Progenitor cell of endocrine pancreas (in vitro differentiated cells): Measurements from ENCODE around the gene LRIG1. TPM values are rescaled to one million over a fixed set of nuclear protein-coding genes. Genes with fewer than 3 reads are reported as not detected.

Experiments
- DNase-seq: peaks from one replicate; pipeline ENCODE4 v3.0.0; 2021; ENCODE audit warnings: low spot score; ENCODE audit not compliant: unreplicated experiment
- H3K27ac Mint-ChIP-seq: 2 replicates; pipeline ENCODE4 v1.8.0; 2021; ENCODE audit warnings: mild to moderate bottlenecking, moderate library complexity, mixed read lengths
- H3K27me3 Mint-ChIP-seq: 2 replicates; pipeline ENCODE4 v1.8.0; 2021; ENCODE audit warnings: mixed read lengths
- H3K36me3 Mint-ChIP-seq: 2 replicates; pipeline ENCODE4 v1.8.0; 2022; ENCODE audit warnings: mixed read lengths; ENCODE audit not compliant: insufficient read depth
- H3K4me1 Mint-ChIP-seq: 2 replicates; pipeline ENCODE4 v1.8.0; 2021; ENCODE audit warnings: low read depth, mixed read lengths
- H3K4me3 Mint-ChIP-seq: 2 replicates; pipeline ENCODE4 v1.8.0; 2021; ENCODE audit warnings: low read depth, mild to moderate bottlenecking, moderate library complexity, mixed read lengths
- H3K9me3 Mint-ChIP-seq: 2 replicates; pipeline ENCODE4 v1.8.0; 2021; ENCODE audit warnings: low read depth, mixed read lengths
- CTCF ChIP-seq: fragments of 200-600 bp; sonication (generic); IDR thresholded peaks from one replicate; pipeline ENCODE4 v1.5.0; 2021; ENCODE audit warnings: antibody characterized with exemption, mild to moderate bottlenecking; ENCODE audit not compliant: unreplicated experiment
- long read RNA-seq: library from polyadenylated mRNA; unstranded; transcript quantifications from one replicate; pipeline ENCODE4 v2.0.0, GENCODE V29; 2020
- total RNA-seq: library from RNA; stranded (reverse); gene quantifications from 2 replicates; pipeline ENCODE4 v1.2.1, GENCODE V29; 2021

The LRIG1 gene, protein sequence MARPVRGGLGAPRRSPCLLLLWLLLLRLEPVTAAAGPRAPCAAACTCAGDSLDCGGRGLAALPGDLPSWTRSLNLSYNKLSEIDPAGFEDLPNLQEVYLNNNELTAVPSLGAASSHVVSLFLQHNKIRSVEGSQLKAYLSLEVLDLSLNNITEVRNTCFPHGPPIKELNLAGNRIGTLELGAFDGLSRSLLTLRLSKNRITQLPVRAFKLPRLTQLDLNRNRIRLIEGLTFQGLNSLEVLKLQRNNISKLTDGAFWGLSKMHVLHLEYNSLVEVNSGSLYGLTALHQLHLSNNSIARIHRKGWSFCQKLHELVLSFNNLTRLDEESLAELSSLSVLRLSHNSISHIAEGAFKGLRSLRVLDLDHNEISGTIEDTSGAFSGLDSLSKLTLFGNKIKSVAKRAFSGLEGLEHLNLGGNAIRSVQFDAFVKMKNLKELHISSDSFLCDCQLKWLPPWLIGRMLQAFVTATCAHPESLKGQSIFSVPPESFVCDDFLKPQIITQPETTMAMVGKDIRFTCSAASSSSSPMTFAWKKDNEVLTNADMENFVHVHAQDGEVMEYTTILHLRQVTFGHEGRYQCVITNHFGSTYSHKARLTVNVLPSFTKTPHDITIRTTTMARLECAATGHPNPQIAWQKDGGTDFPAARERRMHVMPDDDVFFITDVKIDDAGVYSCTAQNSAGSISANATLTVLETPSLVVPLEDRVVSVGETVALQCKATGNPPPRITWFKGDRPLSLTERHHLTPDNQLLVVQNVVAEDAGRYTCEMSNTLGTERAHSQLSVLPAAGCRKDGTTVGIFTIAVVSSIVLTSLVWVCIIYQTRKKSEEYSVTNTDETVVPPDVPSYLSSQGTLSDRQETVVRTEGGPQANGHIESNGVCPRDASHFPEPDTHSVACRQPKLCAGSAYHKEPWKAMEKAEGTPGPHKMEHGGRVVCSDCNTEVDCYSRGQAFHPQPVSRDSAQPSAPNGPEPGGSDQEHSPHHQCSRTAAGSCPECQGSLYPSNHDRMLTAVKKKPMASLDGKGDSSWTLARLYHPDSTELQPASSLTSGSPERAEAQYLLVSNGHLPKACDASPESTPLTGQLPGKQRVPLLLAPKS
- total RNA-seq, result 31.4 and 32.4 TPM in 2 replicates
- long read RNA-seq, partial matches to known transcripts, result 18 of 22 reads
- long read RNA-seq, other reads (novel, unspliced or antisense), result 4 of 22 reads

- TF ChIP-seq CTCF, result peak; percentile 54
- H3K36me3 Mint-ChIP-seq, result no peaks in the 10 kb centered on the region
- peak; percentile 99 for DNase-seq
- H3K27ac Mint-ChIP-seq, result peak within 1 kb of the TSS; percentile 85
- H3K4me1 Mint-ChIP-seq, result peaks cover 57% of the 10 kb centered on the region
- H3K27me3 Mint-ChIP-seq, result peaks cover 16% of the 10 kb centered on the region
- H3K9me3 Mint-ChIP-seq, result no peaks in the 10 kb centered on the region
- peak within 1 kb of the TSS; percentile 94 for H3K4me3 Mint-ChIP-seq
These were observed at the start of gene LRIG1 for GRCh38 chr3:66500576-66501482. TSS of gene LRIG1 (minus strand) at chr3:66501022. CDS start at chr3:66500407, 615 bp downstream.

DNA sequence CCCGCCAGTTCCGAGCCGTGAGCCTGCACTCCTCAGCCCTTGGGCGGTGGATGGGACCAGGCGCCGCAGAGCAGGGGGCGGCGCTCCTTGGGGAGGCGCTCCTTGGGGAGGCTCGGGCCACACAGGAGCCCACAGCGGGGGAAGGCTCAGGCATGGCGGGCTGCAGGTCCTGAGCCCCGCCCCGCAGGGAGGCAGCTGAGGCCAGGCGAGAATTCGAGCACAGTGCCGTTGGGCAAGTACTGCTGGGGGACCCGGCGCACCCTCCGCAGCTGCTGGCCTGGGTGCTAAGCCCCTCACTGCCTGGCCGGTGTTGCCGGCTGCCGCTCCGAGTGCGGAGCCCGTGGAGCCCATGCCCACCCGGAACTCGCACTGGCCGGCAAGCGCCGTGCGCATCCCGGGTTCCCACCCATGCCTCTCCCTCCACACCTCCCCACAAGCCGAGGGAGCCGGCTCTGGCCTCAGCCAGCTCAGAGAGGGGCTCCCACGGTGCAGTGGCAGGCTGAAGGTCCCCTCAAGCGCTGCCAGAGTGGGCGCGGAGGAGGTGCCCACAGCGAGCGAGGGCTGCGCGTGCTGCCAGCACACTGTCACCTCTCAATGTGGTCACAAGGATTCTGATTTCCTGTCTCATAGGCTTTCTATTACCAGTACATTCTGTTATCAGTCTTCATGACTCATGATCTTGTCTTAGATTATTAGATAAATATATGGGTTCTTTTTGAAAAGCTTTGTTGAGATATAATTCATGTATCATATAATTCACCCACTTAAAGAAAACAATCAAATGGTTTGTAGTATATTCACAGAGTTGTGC lies 44.0 kb upstream of the LRIG1 start:
- no peaks in the 10 kb centered on the region for H3K27me3 Mint-ChIP-seq
- no peak for TF ChIP-seq CTCF
- no peaks in the 10 kb centered on the region for H3K36me3 Mint-ChIP-seq
- no peak overlapping the region for H3K4me3 Mint-ChIP-seq
- no peak for DNase-seq
- peaks cover 10% of the 10 kb centered on the region for H3K9me3 Mint-ChIP-seq
- no peaks in the 10 kb centered on the region for H3K4me1 Mint-ChIP-seq
- H3K27ac Mint-ChIP-seq, result no peak overlapping the region

DNA sequence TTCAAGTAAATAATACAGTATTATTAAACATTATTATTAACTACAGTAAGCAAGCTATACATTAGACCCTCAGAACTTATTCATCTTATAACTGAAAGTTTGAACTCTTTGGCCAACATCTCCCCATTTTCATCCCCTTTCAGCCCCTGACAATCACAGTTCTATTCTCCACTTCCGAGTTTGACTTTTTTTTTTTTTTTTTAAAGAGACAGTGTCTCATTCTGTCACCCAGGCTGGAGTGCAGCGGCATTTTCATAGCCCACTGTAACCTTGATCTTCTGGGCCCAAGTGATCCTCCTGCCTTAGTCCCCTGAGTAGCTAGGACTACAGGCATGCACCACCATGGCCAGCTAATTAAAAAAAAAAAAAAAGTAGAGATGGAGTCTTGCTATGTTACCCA lies 41.3 kb upstream of the LRIG1 start:
- no peaks in the 10 kb centered on the region for H3K4me1 Mint-ChIP-seq
- H3K27ac Mint-ChIP-seq, result no peak overlapping the region
- H3K4me3 Mint-ChIP-seq, result no peak overlapping the region
- no peak for TF ChIP-seq CTCF
- H3K9me3 Mint-ChIP-seq, result peaks cover 10% of the 10 kb centered on the region
- H3K36me3 Mint-ChIP-seq, result no peaks in the 10 kb centered on the region
- H3K27me3 Mint-ChIP-seq, result peaks cover 6% of the 10 kb centered on the region
- no peak for DNase-seq

DNA sequence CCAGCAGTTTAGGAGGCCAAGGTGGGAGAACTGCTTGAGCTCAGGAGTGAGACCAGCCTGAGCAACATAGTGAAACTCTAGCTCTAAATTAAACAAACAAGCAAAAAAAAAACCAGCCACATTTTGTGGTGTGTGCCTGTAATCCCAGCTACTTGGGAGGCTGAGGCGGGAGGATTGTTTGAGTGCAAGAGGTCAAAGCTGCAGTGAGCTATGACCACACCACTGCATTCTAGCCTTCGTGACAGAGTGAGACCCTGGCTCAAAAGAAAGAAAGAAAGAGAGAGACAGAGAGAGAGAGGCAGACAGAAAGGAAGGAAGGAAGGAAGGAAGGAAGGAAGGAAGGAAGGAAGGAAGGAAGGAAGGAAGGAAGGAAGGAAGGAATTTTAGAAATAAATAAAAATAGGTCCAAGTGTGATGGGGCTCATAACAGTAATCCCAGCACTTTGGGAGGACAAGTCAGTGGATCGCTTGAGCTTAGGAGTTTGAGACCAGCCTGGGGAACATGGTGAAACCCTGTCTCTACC lies 38.7 kb upstream of the LRIG1 start:
- peaks cover 10% of the 10 kb centered on the region for H3K9me3 Mint-ChIP-seq
- peaks cover 5% of the 10 kb centered on the region for H3K4me1 Mint-ChIP-seq
- H3K4me3 Mint-ChIP-seq, result no peak overlapping the region
- H3K27ac Mint-ChIP-seq, result no peak overlapping the region
- TF ChIP-seq CTCF, result no peak
- DNase-seq, result no peak
- no peaks in the 10 kb centered on the region for H3K36me3 Mint-ChIP-seq
- peaks cover 6% of the 10 kb centered on the region for H3K27me3 Mint-ChIP-seq
